NB4 (cell line): ENCODE measurements around the gene SGIP1.

Source experiments
- POLR2A ChIP-seq: IDR thresholded peaks from 2 replicates; pipeline ENCODE4 v1.6.1; 2011; ENCODE audit warnings: mild to moderate bottlenecking; ENCODE audit not compliant: insufficient read length; ENCODE audit errors: extremely low read depth
- TF ChIP-seq, protein P1 (sequence below): IDR thresholded peaks from one replicate; pipeline ENCODE4 v1.5.1; 2012; ENCODE audit warnings: low read depth, low read length

DNA sequence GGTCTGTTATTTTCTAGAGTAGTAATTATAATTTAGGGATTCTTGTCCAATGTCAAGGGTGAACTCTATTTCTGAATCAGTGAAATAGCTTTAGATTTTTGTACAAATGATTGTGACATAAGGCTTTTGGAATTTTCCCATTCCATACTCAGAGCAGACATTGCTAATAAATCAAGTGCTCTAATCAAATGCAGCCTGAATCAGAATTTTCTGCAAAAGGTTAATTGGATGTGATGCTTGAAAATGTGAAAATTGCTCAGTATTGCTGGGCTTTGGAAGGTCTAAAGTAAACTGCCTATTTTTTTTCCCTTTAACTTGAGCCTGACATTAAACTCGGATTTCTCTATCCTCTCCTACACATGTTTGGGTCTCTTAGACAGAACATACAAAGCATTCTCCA lies 23.2 kb downstream of the SGIP1 start:
- TF ChIP-seq POLR2A: no peak
- TF ChIP-seq, protein P1, sequence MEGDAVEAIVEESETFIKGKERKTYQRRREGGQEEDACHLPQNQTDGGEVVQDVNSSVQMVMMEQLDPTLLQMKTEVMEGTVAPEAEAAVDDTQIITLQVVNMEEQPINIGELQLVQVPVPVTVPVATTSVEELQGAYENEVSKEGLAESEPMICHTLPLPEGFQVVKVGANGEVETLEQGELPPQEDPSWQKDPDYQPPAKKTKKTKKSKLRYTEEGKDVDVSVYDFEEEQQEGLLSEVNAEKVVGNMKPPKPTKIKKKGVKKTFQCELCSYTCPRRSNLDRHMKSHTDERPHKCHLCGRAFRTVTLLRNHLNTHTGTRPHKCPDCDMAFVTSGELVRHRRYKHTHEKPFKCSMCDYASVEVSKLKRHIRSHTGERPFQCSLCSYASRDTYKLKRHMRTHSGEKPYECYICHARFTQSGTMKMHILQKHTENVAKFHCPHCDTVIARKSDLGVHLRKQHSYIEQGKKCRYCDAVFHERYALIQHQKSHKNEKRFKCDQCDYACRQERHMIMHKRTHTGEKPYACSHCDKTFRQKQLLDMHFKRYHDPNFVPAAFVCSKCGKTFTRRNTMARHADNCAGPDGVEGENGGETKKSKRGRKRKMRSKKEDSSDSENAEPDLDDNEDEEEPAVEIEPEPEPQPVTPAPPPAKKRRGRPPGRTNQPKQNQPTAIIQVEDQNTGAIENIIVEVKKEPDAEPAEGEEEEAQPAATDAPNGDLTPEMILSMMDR: no peak
